ENCODE measurements around the gene NEK4.
"Not testable (repeated sequence)": the region's sequence is repeated elsewhere in the genome, so short reads cannot be mapped to it uniquely, and the experiment has no call there.

The NEK4 gene

DNA sequence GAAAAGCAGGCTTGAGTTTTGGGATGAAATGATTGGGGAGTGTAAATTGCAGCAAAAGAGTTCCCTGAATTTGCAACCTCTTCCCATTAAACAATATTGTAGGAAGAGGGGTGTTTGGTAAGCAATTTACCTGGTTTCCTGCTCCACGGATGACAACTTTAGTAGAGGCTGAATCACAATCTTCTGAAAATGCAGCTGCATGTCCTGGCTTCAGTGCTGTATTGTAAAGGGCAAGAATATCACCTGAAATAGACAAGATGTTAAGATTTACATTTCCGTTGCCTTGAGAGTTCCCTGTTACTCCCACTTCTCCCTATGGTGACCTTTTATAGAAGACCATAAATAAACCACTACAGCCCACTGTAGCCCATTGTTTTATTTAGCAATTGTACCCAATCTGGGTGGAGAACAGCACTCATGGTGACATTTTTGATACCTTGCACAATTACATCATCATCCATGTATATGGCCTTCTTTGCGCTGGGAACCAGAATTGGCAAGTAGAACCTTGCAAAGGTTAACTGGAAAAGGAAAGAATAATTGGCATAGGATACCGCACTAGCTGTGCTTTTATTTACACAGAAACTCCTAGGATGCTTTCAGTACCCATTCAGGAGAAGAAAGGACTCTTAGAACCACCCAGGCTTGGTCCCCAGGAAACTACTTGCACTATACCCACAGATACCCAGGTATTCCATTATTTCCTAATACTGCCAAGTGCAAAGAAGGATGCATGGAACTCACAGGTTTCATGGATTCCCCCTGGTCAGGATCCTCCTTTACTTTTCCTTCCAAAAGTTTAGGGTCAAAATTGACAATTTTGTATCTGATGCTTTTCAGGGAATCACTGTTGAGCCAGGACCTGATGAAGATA, 74.7 kb downstream of the NEK4 start:
- DNase-seq: no peak

DNA sequence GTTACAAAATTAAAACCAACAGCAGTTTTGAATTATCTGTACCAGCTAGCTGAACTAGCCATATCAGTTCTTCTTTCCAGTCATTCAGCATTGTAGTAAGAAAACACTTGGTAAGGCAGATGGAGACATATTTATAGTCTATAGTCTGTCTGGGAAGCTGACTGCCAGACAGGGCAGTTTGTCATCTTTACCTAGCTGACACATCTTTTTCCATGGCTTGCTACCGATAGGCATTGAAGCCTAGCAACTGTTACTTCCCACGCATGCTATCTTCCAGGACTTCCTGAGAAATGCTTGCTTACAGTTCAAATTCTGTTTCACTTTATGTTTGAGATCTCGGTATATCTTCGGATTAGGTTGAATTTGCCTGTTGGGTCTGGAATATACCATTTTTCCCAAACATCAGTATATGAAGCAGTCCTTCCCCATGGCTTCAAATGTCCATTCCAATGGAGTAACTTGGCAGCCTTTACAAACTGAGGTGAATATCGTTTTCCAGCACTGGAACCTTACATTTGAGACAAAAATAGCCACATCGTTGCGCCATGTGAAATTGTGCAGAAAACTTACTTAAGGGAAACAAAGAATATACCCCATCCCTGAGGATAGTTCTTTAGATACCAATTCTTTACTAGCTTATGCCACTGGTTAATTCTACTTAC, 76.1 kb downstream of the NEK4 start:
- DNase-seq: no peak

DNA sequence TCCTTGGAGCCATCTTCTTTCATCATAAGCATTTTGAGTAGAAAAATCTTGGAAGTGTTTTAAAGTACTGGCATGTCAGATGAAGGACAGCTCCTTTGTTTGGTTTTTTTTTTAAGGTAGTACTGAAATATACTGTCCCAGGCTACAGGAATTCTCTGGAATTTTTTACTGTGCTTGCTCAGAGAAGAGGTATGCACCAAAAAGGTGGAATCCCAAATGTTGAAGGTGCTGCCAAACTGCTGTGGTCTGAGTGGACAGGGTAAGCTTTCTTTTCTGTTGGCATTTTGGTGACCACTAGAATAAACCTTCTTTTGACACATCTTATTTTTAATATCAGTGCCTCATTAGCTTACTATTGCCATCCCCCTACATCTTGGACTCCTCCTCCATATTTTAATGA, 77.7 kb downstream of the NEK4 start:
- no peak for DNase-seq

DNA sequence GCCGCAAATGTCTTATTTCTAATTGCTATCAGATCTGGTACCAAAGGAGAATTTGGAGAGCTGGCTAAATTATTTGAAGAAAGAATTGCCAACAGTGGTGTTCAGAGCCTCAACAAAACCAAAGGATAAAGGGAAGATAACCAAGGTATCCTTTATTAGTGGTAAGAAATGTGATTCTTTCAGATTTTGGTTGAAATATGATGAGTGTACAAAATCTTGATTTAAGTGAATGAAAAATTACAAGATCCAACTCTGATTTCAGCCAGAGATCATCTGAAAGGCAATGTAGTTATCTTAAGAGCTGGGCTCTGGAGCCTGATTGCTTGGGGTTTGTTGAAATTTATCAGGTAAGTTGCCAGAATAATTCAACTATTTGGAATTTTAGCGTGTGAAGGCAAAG, 80.2 kb downstream of the NEK4 start:
- no peak for DNase-seq

DNA sequence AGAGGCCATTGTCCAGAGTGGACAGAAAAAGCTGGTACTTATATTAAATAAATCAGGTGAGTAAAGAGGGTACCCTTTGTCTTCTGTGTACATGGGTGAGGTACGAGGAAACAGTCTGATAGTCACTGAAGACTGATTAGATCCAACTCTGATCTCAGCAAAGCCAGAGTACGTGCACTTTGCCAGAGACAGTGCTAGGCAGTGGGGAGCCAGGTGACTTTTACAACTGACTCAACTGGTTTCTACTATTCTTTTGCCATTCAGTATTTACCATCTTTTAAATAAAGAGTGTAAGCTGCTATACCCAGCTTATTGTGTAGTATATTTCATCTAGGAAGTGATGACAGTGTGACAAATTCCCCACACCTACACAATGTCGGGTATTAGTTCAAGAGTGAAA, 81.6 kb downstream of the NEK4 start:
- DNase-seq: no peak

DNA sequence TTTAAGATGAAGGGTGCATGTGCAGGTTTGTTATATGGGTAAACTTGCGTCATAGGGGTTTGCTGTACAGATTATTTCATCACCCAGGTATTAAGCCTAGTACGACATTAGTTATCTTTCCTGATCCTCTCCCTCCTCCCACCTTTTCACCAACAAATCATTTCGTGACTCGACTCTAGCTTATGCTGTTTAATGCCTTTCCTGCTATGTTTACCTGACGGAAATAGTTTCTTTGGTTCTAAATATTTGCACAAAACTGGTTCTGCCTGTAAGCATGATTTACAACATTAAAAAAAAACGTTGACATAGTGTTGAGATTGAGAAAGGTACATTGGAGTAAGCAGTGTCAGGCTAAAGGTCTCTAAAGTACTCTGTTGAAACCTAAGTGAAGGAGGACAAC, 82.5 kb downstream of the NEK4 start:
- no peak for DNase-seq

DNA sequence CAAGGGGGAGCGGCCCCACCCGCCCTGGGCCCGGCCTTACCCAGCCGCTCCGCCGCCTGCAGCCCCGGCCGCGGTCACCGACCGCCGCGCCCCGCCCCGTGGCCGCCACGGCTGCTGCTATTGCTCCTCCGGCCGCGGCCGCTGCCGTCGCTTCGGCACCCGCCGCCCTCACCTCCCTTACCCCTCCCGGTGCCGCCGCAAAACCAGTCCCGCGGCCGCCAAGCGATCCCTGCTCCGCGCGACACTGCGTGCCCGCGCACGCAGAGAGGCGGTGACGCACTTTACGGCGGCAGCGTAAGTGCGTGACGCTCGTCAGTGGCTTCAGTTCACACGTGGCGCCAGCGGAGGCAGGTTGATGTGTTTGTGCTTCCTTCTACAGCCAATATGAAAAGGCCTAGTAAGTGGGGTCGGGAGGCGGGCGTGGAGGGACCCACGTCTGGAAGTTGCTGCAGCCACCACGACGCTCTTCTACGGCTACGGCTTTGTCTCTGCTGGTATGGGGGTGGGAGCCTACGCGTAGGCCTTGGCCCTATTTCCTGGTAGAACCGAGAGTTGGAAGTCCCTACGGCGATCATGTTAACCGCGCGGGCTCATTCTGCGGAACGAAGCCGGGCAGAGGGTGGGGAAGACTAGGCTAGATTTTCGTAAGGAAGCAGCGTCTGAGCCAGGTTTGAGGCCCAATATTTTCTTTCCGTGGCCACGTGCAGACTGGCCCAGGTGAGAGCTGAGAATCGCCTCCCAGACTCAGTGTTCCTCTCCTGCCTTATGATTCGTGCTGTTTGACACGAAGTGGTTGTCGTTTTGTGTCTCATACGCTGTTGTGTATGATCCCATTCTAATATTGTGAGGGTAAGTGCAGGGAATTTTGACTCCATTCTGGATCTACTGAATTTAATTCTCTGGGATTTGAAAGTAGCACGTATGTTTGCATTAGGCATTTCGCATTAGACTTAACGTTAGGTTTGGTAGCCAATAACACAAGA, 84.7 kb downstream of the NEK4 start, which contains the start of the genes GNL3 and PBRM1:
GNL3 (plus strand) TSS at position 324 of the 983 bp plus-strand sequence; CDS start at position 385, 61 bp downstream.
PBRM1 (minus strand) TSS at position 205 of the 983 bp plus-strand sequence.
- peak; percentile 95 for DNase-seq

DNA sequence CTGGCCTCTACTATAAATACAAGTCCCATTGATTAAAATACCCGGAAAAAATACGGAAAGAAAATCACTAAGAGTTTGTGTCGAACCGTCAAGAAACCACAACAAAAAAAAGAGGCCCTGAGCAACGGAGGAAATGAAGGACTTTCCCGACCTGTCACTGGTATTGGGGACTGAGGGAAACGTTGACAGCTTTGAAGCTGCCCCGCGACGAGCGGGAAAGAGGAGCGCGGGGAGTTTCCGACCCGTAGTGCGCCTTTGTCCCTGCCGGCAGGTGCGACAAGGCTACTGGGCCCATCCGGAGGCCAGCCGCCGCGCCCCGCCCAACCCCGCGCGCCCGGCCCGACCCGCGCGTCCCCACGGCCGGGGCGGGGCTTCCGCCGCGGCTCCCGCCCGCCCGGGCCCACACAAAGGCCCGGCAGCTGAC, 85.4 kb downstream of the NEK4 start:
- DNase-seq: peak; percentile 83

DNA sequence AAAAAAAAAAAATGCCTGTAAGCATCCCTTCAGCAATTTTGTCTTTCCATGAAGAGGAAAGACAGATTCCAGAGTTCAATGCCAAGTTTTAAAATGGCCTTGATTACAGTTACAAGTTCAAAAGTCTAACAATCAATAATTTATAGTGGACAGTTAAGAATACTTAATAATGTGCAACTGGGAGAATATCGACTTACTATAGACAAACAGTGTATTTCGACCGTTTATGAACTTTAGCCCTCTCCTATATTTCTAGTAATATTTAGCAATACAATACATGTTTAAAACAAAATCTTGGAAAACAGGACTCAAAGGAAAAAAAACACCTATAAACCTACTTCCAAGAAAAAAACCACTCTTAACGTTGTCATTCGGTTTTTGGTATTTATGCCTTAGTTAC, 86.6 kb downstream of the NEK4 start:
- no peak for DNase-seq

DNA sequence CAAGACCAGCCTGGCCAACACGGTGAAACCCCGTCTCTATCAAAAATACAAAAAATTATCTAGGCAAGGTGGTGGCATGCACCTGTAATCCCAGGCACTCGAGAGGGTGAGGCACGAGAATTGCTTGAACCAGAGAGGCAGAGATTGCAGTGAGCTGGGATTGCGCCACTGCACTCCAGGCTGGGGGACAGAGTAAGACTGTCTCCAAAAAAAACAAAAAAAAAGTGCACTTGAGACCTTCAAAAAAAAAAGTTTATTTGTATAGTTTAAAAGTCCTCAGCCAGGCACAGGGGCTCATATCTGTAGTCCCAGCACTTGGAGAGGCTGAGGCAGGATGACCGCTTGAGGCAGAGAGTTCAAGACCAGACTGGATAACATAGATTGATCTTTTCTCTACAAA, 87.1 kb downstream of the NEK4 start:
- DNase-seq: no peak

DNA sequence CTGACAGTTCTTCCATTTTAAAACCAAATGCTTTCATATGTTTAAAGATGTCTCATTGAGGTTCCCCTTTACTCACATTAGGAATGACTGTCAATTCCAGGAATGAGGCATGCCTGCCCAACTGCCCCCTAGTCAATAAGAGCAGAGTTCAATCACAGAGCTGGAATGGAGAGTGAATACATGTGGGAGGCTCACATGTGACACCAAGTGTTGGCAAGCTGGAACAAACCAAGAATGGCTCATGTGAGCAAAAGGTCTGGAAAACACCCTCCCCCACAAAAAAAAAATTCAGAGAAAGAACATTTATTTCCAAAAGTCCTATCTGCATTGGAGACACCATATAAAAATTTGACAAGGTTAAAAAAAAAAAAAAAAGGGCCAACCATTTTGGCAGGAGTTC, 88.7 kb downstream of the NEK4 start:
- DNase-seq: peak; percentile 31

DNA sequence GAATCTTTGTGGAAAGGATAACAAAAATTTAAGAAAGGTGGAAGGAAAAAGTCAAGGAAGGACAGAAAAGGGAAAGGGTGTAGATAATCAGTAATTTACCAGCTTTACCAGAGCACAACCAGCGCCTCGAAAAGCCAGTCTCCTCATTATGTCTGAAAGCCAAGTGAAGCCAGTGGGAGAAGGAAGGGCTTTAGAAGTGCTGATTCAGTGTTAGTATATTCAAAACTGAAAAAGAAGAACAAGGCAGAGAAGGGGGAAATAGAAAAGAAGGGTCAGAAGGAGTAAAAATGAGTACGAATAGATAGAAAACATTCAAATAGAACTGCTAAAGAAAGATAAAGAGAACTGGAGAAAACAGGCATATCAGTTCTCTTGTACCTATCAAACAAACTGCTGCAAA, 89.1 kb downstream of the NEK4 start:
- no peak for DNase-seq

DNA sequence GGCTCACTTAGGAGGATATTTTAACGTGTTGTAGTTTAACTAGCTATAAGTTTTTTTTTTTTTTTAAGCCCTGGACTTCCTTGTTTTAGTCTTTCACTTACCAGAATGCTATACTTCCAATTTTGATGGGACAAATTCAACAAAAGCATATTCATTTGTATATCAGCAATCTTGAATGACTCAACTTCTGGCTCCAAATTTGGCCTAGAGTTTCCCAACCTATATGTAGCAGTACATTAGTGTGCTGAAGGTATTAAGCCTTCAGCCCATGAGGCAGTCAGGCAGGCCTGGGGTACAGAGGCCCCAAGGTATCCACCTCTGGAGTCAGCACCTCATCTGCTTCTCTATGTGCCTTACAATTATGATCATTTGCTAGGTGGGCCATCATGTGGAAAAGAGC, 90.9 kb downstream of the NEK4 start:
- no peak for DNase-seq

DNA sequence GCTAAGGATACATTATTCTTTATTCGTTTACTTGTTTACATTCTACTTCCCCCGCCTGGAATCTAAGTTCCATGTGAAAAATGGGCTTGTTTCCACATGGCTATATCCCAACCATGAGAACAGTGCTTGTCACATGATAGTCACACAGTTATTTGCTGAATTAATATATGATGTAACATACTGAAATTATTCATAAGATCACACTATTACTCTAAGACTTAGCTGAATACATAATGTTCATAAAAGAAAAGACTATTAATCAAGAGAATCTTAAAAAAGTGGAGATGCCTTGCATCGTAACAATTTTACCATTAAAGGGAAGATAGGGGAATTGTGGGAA, 91.6 kb downstream of the NEK4 start:
- no peak for DNase-seq

DNA sequence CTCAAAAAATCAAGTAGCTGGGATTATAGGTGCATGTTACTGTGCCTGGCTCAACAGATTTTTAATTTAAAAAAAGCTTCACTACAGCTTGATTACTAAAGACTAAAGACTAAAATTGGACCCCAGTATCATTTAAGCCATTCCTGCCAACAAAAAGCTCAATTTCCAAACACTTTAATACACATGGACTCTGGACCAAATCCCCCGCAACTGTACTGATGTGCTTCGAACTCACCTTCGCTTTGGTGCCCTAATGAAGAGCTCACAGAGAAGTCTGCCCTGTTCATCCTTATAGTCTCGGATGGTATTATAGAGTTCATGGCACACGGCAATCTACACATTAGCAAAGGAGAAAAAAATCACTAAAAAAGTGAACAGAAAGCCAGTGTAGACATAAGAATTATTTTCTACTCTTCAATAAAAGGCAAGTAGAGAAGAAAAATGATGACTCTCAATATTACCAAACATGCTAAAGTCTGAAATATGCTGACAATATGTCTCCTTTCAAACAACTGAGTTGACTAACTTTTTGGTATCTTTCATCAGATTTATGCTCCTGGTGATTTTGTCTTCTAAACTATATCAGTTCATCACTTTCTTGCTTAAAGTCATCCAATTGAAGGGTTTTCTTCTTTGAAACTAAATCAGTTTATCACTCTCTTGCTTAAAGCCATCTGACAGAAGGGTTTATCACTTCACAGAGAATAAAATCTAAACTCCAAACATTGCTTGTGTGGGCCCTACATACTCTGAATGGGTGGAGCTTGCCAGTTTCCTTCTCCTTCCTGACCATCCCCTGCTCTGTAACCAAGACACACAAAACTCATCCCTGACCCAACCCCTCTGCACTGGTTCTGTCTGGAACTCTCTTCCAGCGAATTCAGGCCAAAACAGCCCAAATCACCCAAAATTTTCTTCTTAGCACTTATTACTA, 92.2 kb downstream of the NEK4 start:
- no peak for DNase-seq

DNA sequence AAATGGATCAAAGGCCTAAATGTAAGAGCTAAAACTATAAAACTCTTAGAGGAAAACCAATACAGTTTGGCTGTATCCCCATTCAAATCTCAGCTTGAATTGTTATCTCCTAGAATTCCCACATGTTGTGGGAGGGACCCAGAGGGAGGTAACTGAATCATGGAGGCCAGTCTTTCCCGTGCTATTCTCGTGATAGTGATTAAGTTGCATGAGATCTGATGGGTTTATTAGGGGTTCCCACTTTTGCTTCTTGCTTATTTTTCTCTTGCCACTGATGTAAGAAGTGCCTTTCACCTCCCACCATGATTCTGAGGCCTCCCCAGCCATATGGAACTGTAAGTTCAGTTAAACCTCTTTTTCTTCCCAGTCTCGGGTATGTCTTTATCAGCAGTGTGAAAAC, 94.5 kb downstream of the NEK4 start:
- DNase-seq: not testable (repeated sequence)

DNA sequence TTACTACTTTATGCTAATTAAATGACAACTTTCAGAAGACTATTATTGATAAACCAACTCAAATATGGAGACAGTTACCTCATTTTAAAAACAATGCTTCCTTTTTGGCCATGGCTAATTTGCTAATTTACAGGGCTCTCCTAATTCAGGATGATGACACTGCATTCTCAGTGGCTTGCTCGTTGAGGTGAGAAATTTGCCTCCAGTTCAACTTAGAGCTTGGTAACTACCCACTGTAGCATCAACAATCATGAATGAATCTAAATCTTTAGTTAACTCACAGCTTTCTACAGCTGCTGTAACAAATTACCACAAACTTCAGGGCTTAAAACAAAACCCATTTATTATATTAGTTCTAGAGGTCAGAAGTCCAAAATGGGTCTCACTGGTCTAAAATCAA, 99.1 kb downstream of the NEK4 start:
- DNase-seq: no peak

DNA sequence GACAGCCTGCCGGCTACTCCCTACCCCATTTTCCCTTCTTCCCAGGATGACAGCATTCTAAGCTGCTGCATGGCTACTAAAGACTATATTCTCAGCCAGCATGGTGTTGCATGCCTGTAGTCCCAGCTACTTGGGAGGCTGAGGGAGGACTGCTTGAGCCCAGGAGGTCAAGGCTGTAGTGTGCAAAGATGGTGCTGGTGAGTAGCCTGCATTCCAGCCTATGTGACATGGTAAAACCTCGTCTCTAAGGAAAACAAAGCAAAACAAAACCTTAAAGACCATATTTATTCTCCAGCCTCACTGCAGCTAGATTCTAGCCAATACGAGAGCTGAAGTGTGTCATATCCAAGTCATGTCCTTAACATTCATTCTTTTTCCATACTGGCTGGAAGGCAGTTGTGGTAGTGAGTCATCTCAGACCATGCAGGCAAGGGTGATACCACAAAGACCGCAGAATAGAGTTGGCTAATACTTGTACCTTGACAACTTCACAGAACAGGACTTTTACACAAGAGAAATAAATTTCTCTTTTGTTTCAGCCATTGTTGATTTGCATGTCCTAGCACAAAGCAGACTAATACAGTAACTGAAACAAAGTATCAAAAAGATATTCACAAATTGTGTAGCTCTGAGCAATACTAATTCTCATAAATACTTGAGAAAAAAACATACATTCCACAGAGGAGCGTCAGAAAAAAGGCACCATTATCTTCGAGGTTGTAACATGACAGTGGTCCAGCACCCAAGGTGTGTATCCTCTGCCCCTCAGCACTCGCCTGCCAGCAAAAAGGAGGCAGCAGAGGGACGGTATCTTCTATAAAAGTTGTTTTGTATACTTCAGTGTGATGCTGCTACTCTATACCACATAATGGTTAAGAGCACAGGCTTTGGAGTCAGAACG, 99.9 kb downstream of the NEK4 start:
- no peak for DNase-seq

DNA sequence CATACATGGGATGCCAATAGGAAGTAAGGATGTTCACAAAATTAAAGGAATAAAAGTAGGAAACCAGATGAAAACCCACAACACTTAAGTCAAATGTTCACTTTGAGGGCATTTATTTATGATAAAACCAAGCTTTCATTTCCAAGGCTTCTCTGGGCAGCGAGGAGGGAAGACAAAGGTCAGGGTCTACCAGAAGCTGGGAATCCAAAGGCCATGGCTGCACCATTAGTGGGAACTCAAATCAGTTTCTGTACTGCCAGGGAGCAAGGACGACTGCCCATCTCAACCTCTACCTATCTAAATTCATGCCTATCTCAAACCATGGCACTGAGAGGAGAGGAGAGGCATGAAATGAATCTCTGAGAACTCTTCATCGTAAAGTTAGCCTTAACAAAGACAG, 107.6 kb downstream of the NEK4 start:
- no peak for DNase-seq

DNA sequence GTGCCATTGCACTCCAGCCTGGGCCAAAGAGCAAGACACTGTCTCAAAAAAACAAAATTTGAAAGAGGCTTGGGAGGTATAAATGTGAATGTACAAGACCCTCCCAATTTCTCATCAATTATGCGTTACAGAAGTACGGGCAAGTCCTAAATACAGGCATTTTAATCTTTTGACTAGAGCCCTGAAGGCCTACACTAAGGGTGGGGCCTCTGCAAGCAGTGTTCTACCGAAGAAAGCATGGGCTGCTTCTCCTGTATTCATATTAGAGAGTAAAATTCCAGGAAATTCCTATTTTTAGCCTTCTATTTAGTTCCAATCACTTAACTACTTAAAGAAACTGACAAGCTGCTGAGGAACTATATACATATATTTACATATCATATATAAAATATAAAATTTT, 110.7 kb downstream of the NEK4 start:
- DNase-seq: no peak
